HEK293T (cell line): ENCODE results near the gene ADNP.

Experiments
- CTCF ChIA-PET: fragments of 350-600 bp; formaldehyde crosslinking; extraction: SDS; loops from one replicate; lab custom pipeline; 2021; ENCODE audit warnings: antibody characterized with exemption, inconsistent platforms; lab: Yijun Ruan, JAX
- POLR2A ChIA-PET: fragments of 350-600 bp; formaldehyde crosslinking; extraction: SDS; loops from one replicate; lab custom pipeline; 2020; ENCODE audit warnings: antibody characterized with exemption, inconsistent platforms; lab: Yijun Ruan, JAX
- DNase-seq: peaks from one replicate; pipeline ENCODE4 v3.0.0; 2012; ENCODE audit warnings: mixed read lengths; ENCODE audit errors: extremely low spot score
- ARNT ChIP-seq: fragments of 450-650 bp; IDR thresholded peaks from 2 replicates; pipeline ENCODE4 v1.6.1; 2017; ENCODE audit warnings: mild to moderate bottlenecking
- BHLHE40 ChIP-seq: fragments of 450-650 bp; IDR thresholded peaks from 2 replicates; pipeline ENCODE4 v1.6.1; 2016; ENCODE audit warnings: mild to moderate bottlenecking, moderate library complexity, borderline replicate concordance
- CTBP1 ChIP-seq: fragments of 450-650 bp; IDR thresholded peaks from 2 replicates; pipeline ENCODE4 v1.6.1; 2016; ENCODE audit warnings: borderline replicate concordance
- ELF4 ChIP-seq: fragments of 450-650 bp; IDR thresholded peaks from 2 replicates; pipeline ENCODE4 v1.6.1; 2017; ENCODE audit warnings: antibody characterized with exemption
- FOXA1 ChIP-seq: fragments of 450-650 bp; IDR thresholded peaks from 2 replicates; pipeline ENCODE4 v1.6.1; 2016; ENCODE audit warnings: mild to moderate bottlenecking
- FOXK2 ChIP-seq: fragments of 450-650 bp; IDR thresholded peaks from 2 replicates; pipeline ENCODE4 v1.6.1; 2016; ENCODE audit warnings: mild to moderate bottlenecking
- FOXM1 ChIP-seq: fragments of 450-650 bp; IDR thresholded peaks from 2 replicates; pipeline ENCODE4 v1.6.1; 2017; ENCODE audit warnings: mild to moderate bottlenecking, borderline replicate concordance
- HDGF ChIP-seq: fragments of 450-650 bp; IDR thresholded peaks from 2 replicates; pipeline ENCODE4 v1.6.1; 2017; ENCODE audit warnings: antibody characterized with exemption, borderline replicate concordance
- L3MBTL2 ChIP-seq: fragments of 450-650 bp; conservative IDR thresholded peaks from 2 replicates; pipeline ENCODE4 v1.6.1; 2016; ENCODE audit warnings: mild to moderate bottlenecking
- LEF1 ChIP-seq: fragments of 450-650 bp; IDR thresholded peaks from 2 replicates; pipeline ENCODE4 v1.6.1; 2017; ENCODE audit warnings: mild to moderate bottlenecking, borderline replicate concordance
- NFRKB ChIP-seq: fragments of 450-650 bp; IDR thresholded peaks from 2 replicates; pipeline ENCODE4 v1.6.1; 2016; ENCODE audit warnings: mild to moderate bottlenecking, moderate library complexity
- PKNOX1 ChIP-seq: fragments of 450-650 bp; IDR thresholded peaks from 2 replicates; pipeline ENCODE4 v1.6.1; 2016
- SP1 ChIP-seq: fragments of 450-650 bp; IDR thresholded peaks from 2 replicates; pipeline ENCODE4 v1.6.1; 2017
- SUZ12 ChIP-seq: fragments of 450-650 bp; IDR thresholded peaks from 2 replicates; pipeline ENCODE4 v1.6.1; 2016; ENCODE audit warnings: mild to moderate bottlenecking
- TARDBP ChIP-seq: fragments of 450-650 bp; IDR thresholded peaks from 2 replicates; pipeline ENCODE4 v1.6.1; 2016
- ZNF384 ChIP-seq: fragments of 450-650 bp; IDR thresholded peaks from 2 replicates; pipeline ENCODE4 v1.6.1; 2016

The ADNP gene

GRCh38 chr20:50901301-50901700 is 29.9 kb downstream of the ADNP start:
- ChIA-PET CTCF (no interaction called here), POLR2A (no interaction called here)
- no peak for DNase-seq
- TF ChIP-seq LEF1, result no peak
- TF ChIP-seq ARNT, result no peak

- TF ChIP-seq FOXA1 (no peak), NFRKB (no peak)
- DNase-seq, result no peak
- ChIA-PET CTCF (interaction anchor here (0.7 kb wide), 1 partner anchor 29 kb away, joined by 3 read pairs; no protein-coding TSS in a partner anchor), POLR2A (no interaction called here)
These were observed 31.0 kb downstream of the ADNP start for GRCh38 chr20:50900261-50900660.

- TF ChIP-seq NFRKB (no peak), HDGF (no peak), SP1 (no peak), ZNF384 (no peak), FOXA1 (no peak), TARDBP (no peak), SUZ12 (no peak), PKNOX1 (no peak), ARNT (no peak)
- DNase-seq, result no peak
- POLR2A ChIA-PET, result no interaction called here
- CTCF ChIA-PET, result no interaction called here
These were observed 32.8 kb downstream of the ADNP start for GRCh38 chr20:50898475-50898874.

- no peak for TF ChIP-seq LEF1
- DNase-seq, result no peak
- ChIA-PET POLR2A (no interaction called here), CTCF (interaction anchor here (0.6 kb wide), 1 partner anchor 53 kb away, joined by 4 read pairs; no protein-coding TSS in a partner anchor)
These were observed 36.0 kb downstream of the ADNP start for GRCh38 chr20:50895111-50895830.

- ChIA-PET POLR2A (no interaction called here), CTCF (no interaction called here)
- DNase-seq, result no peak
- TF ChIP-seq CTBP1 (no peak), ELF4 (no peak), BHLHE40 (no peak), FOXA1 (no peak), FOXM1 (no peak), PKNOX1 (no peak), LEF1 (no peak), TARDBP (no peak), L3MBTL2 (no peak), FOXK2 (no peak), ARNT (no peak)
These were observed 37.6 kb downstream of the ADNP start for GRCh38 chr20:50893620-50894019.

GRCh38 chr20:50892394-50892793 is 38.8 kb downstream of the ADNP start:
- TF ChIP-seq ARNT, result no peak
- no peak for TF ChIP-seq FOXK2
- TF ChIP-seq NFRKB, result no peak
- no peak for TF ChIP-seq FOXA1
- TF ChIP-seq SUZ12, result no peak
- TF ChIP-seq SP1, result no peak
- TF ChIP-seq FOXM1, result no peak
- no peak for TF ChIP-seq PKNOX1
- no peak for TF ChIP-seq ELF4
- no peak for DNase-seq
- CTCF ChIA-PET, result no interaction called here
- POLR2A ChIA-PET, result no interaction called here

GRCh38 chr20:50891138-50891537 is 40.1 kb downstream of the ADNP start:
- TF ChIP-seq HDGF, result no peak
- no peak for TF ChIP-seq PKNOX1
- no peak for TF ChIP-seq SUZ12
- TF ChIP-seq LEF1, result no peak
- TF ChIP-seq NFRKB, result no peak
- TF ChIP-seq TARDBP, result no peak
- no peak for TF ChIP-seq ARNT
- TF ChIP-seq FOXA1, result no peak
- no peak for TF ChIP-seq FOXK2
- no peak for TF ChIP-seq CTBP1
- TF ChIP-seq ELF4, result no peak
- TF ChIP-seq ZNF384, result no peak
- TF ChIP-seq BHLHE40, result no peak
- DNase-seq, result no peak
- ChIA-PET CTCF (no interaction called here), POLR2A (no interaction called here)
